GM23248 (cell line): Measurements from ENCODE around the gene DENND2C.

Experiments
- EZH2 ChIP-seq: fragments of 200-600 bp; sonication (generic); IDR thresholded peaks from 2 replicates; pipeline ENCODE4 v1.6.1; 2018; ENCODE audit warnings: antibody characterized with exemption, mild to moderate bottlenecking; ENCODE audit not compliant: insufficient read depth, poor library complexity, severe bottlenecking
- EZH2phosphoT487 ChIP-seq: fragments of 200-600 bp; sonication (generic); IDR thresholded peaks from 2 replicates; pipeline ENCODE4 v1.6.1; 2018; ENCODE audit warnings: antibody characterized with exemption, moderate library complexity, mild to moderate bottlenecking, low read depth; ENCODE audit not compliant: insufficient read depth

GRCh38 chr1:114707604-114708003 is 37.8 kb upstream of the DENND2C start:
- TF ChIP-seq EZH2phosphoT487 (no peak), EZH2 (no peak)
